ENCODE measurements around the gene ZDHHC21.

GRCh38 chr9:14661421-14662059 lies 31.7 kb downstream of the ZDHHC21 start:
- TF ChIP-seq, protein P1, sequence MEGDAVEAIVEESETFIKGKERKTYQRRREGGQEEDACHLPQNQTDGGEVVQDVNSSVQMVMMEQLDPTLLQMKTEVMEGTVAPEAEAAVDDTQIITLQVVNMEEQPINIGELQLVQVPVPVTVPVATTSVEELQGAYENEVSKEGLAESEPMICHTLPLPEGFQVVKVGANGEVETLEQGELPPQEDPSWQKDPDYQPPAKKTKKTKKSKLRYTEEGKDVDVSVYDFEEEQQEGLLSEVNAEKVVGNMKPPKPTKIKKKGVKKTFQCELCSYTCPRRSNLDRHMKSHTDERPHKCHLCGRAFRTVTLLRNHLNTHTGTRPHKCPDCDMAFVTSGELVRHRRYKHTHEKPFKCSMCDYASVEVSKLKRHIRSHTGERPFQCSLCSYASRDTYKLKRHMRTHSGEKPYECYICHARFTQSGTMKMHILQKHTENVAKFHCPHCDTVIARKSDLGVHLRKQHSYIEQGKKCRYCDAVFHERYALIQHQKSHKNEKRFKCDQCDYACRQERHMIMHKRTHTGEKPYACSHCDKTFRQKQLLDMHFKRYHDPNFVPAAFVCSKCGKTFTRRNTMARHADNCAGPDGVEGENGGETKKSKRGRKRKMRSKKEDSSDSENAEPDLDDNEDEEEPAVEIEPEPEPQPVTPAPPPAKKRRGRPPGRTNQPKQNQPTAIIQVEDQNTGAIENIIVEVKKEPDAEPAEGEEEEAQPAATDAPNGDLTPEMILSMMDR (IDR thresholded peaks at IDR 0.05; ENCODE audit: low read depth, low read length, poor library complexity, severe bottlenecking): peak; percentile 68
- TF ChIP-seq EZH2phosphoT487 (IDR thresholded peaks at IDR 0.05; ENCODE audit: borderline replicate concordance, low read length): no peak

Data from DOHH2 (cell line).